ENCODE measurements around the gene CHST13.

DNA sequence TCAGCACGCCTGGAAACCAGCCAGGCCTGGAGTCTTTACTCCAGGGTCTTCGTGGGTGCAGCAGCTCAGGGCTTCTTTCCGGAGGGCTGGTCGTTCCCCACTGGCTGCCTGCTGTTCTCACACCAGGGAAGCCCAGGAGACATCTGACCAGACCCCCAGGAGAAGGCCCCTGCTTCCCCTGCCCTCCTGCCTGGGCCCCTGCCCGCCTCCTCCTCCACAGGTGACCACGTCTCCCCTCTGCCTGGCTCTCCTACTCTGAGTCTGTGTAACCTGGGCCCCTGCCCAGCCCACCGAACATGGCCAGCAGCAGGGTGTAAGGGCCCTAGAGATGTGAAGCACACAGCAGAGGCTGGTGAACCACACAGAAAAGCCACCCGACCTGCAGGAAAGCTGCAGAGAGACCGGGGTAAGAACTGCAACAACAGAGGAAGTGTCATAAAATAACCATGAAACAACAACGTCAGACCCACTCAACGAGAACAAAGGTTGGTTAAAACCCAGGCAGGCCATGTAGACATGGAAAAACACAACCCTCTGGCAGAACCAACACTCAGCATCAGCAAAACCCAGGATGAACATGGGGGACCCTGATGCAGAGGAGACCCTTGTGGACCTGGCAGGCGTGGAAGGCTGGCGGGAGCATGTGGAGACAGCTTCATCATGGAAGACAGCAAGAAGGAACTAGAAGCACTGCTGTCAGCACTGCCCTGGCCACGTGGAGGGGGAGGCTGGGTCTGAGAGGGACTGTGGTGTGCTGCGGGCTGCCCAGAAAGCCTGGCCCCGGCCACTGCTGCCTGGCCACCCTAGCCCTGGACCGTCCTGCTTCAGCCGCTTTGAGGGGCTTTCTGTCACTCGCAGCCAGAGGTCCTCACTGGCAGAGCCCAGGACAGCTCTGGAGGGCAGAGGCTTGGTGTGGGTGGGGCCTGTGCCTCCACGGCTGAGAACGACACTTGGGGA lies 26.8 kb upstream of the CHST13 start:
- TF ChIP-seq TAF1 (IDR thresholded peaks at IDR 0.05; ENCODE audit: borderline replicate concordance, insufficient read depth, low read length) = no peak
- TF ChIP-seq REST (IDR thresholded peaks at IDR 0.05; ENCODE audit: insufficient read depth in 1 of 2, low read depth in 2 of 2, low read length in 2 of 2) = no peak
- no peak for TF ChIP-seq POLR2AphosphoS5 (IDR thresholded peaks at IDR 0.05; ENCODE audit: low read depth, low read length)
- TF ChIP-seq SIN3A (IDR thresholded peaks at IDR 0.05; ENCODE audit: borderline replicate concordance, insufficient read depth, low read length) = no peak
- TF ChIP-seq FOXP2 (optimal IDR thresholded peaks at IDR 0.05; ENCODE audit: borderline replicate concordance, extremely low read depth, extremely low read length, insufficient read depth) = no peak
